ENCODE data around the gene SH3BP4.

The SH3BP4 gene

GRCh38 chr2:234970099-234970440, 18.3 kb downstream of the SH3BP4 start:
- Mint-ChIP-seq H3K4me1 (peaks cover 6% of the 10 kb centered on the region), H3K27ac (no peak overlapping the region), H3K36me3 (no peaks in the 10 kb centered on the region), H3K4me3 (no peak overlapping the region), H3K9me3 (no peaks in the 10 kb centered on the region)
- DNase-seq (ENCODE audit: low spot score in 2 of 2) = no peak
- ATAC-seq = no peak

- Mint-ChIP-seq H3K9me3 (no peaks in the 10 kb centered on the region), H3K36me3 (no peaks in the 10 kb centered on the region), H3K4me3 (no peak overlapping the region), H3K4me1 (peaks cover 6% of the 10 kb centered on the region), H3K27ac (no peak overlapping the region)
- DNase-seq (ENCODE audit: low spot score in 2 of 2) = no peak
- no peak for ATAC-seq
Observed at GRCh38 chr2:234970477-234970882, 18.7 kb downstream of the SH3BP4 start.

- ATAC-seq = no peak
- H3K4me3 Mint-ChIP-seq = no peak overlapping the region
- H3K4me1 Mint-ChIP-seq = peaks cover 6% of the 10 kb centered on the region
- no peak for DNase-seq (ENCODE audit: low spot score in 2 of 2)
- no peaks in the 10 kb centered on the region for H3K36me3 Mint-ChIP-seq
- no peaks in the 10 kb centered on the region for H3K9me3 Mint-ChIP-seq
- no peak overlapping the region for H3K27ac Mint-ChIP-seq
Observed at GRCh38 chr2:234971496-234971895, 19.7 kb downstream of the SH3BP4 start.

DNA sequence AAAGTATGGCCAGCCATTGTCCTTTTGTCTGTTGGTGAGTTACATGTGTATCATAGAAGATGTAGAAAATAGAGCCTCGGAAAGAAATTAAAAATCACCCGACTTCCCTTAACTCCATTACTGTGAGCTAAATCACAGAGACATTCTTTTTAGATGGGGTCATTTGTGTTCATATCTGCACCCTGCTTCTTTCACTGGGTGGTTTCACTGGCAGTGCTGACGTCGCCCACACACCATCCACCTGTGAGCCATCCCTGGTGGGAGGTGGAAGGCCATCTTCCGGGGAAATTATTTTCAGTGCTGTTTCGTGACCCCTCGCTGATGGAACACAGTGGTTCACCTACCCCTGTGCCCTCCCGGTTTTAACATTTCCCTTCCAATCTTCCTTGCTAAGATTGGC, 21.2 kb downstream of the SH3BP4 start:
- H3K4me3 Mint-ChIP-seq = no peak overlapping the region
- H3K9me3 Mint-ChIP-seq = no peaks in the 10 kb centered on the region
- peaks cover 6% of the 10 kb centered on the region for H3K4me1 Mint-ChIP-seq
- DNase-seq (ENCODE audit: low spot score in 2 of 2) (no peak), ATAC-seq (no peak)
- no peaks in the 10 kb centered on the region for H3K36me3 Mint-ChIP-seq
- H3K27ac Mint-ChIP-seq = no peak overlapping the region

DNA sequence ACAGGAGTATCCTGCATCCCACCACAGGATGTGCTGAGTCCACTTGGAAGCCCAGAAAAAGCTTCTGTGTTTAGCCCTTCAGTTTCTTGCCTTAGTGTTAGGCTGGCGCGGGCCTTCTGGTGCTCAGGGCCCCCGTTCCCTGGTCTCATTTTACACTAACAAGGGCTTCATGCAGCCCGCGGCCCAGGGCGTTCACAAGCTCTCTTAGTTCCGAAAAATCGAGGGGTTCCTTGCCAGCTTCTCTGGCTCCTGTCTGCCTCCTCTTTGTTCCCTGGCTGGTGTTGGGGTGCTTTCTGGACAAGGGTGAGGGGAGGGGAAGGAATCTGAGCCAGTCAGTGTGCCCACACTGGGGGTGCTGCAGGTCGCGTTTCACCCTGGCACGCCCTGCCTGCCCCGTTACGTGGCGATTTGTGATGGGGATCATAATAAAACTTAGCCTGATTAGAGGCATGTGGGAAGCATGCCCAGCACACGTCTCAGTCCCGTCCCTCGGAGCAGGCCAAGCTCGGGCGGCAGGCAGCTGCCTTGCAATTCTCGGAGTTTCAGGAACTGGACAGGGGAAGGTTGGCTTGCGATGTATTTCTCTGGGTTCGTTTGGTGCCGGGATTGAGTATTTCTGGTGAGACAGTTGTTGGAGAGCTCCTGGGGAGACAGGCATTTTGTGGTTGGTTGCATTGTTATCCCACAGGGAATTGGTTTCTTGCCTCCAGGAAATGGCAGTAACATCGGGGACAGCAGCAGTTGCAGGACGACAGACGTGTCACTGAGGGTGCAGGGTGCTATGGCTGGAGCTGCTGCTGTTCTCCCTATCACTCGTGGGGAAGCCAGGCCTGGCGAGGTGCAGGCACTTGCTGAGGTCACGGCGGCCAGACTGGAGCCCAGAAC, 22.9 kb downstream of the SH3BP4 start:
- Mint-ChIP-seq H3K27ac (no peak overlapping the region), H3K4me1 (peaks cover 4% of the 10 kb centered on the region)

DNA sequence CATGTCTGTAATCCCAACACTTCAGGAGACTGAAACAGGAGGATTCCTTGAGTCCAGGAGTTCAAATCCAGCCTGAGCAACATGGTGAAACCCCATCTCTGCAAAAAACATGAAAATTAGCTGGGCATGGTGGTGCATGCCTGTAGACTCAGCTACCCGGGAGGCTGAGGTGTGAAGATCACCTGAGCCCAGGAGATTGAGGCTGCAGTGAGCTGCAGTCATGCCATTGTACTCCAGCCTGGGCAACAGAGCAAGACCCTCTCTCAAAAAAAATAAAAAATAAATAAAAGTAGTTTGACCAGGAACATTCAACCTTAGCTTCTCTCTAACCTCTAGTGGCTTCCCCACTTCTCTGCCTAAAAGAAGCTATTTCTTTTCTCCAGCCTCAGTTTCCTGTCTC, 23.8 kb downstream of the SH3BP4 start:
- no peak overlapping the region for H3K27ac Mint-ChIP-seq
- H3K9me3 Mint-ChIP-seq = no peaks in the 10 kb centered on the region
- H3K4me1 Mint-ChIP-seq = no peaks in the 10 kb centered on the region
- no peak for ATAC-seq
- H3K36me3 Mint-ChIP-seq = no peaks in the 10 kb centered on the region
- DNase-seq (ENCODE audit: low spot score in 2 of 2) = no peak
- H3K4me3 Mint-ChIP-seq = no peak overlapping the region

More for the DNA sequence above, 22.9 kb downstream of the SH3BP4 start:
- H3K9me3 Mint-ChIP-seq = no peaks in the 10 kb centered on the region
- H3K36me3 Mint-ChIP-seq = no peaks in the 10 kb centered on the region
- H3K4me3 Mint-ChIP-seq = no peak overlapping the region
- ATAC-seq (no peak), DNase-seq (ENCODE audit: low spot score in 2 of 2) (no peak)

GRCh38 chr2:234976479-234977227, 24.8 kb downstream of the SH3BP4 start:
- no peaks in the 10 kb centered on the region for H3K36me3 Mint-ChIP-seq
- no peaks in the 10 kb centered on the region for H3K4me1 Mint-ChIP-seq

GRCh38 chr2:234977228-234977679, 25.4 kb downstream of the SH3BP4 start:
- Mint-ChIP-seq H3K36me3 (no peaks in the 10 kb centered on the region), H3K4me1 (no peaks in the 10 kb centered on the region), H3K27ac (no peak overlapping the region), H3K4me3 (no peak overlapping the region), H3K9me3 (no peaks in the 10 kb centered on the region)
- DNase-seq (ENCODE audit: low spot score in 2 of 2) (no peak), ATAC-seq (no peak)

More at GRCh38 chr2:234976479-234977227, 24.8 kb downstream of the SH3BP4 start:
- Mint-ChIP-seq H3K9me3 (no peaks in the 10 kb centered on the region), H3K27ac (no peak overlapping the region), H3K4me3 (no peak overlapping the region)
- ATAC-seq = no peak
- no peak for DNase-seq (ENCODE audit: low spot score in 2 of 2)

DNA sequence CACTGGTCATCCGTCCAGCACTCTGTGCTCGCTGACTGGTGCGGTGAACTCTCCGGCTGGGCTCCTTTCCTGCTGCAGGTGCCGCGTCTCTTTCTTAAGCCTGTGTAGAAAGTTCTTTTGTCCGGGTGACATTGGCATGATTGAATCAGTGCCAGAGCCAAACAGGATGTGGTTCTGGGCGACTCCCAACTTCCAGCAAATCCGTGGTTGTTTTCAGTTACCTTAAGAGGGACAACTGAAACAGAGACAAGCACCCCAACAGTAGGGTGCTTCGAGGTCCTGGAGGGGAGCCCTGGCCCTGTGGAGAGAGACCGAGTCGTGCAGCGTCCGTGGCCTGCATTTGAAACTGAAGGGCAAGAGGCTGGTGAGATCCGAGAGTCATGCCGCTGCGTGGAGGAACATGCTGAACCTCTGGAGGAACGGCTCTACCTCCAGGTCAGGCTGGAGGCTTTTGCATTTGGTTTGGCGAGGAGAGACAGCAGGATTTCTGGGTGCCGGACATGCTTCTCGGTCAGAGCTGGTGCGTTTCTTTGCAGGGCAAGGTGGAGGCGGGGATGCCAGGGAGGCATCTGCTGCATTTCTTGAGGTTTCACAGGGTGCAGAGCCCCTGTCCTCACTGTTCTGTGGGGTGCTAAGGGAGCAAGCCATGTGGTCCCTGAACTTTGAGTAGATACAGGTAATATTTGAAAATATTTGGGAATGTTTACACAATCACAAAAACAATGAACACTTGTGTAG, 26.8 kb downstream of the SH3BP4 start:
- H3K27ac Mint-ChIP-seq = no peak overlapping the region
- H3K4me3 Mint-ChIP-seq = no peak overlapping the region
- H3K4me1 Mint-ChIP-seq = no peaks in the 10 kb centered on the region
- no peaks in the 10 kb centered on the region for H3K9me3 Mint-ChIP-seq
- ATAC-seq (no peak), DNase-seq (ENCODE audit: low spot score in 2 of 2) (no peak)
- no peaks in the 10 kb centered on the region for H3K36me3 Mint-ChIP-seq

- Mint-ChIP-seq H3K4me3 (no peak overlapping the region), H3K9me3 (no peaks in the 10 kb centered on the region), H3K27ac (no peak overlapping the region), H3K36me3 (no peaks in the 10 kb centered on the region), H3K4me1 (no peaks in the 10 kb centered on the region)
- no peak for DNase-seq (ENCODE audit: low spot score in 2 of 2)
- no peak for ATAC-seq
Observed at GRCh38 chr2:234979204-234980167, 27.7 kb downstream of the SH3BP4 start.

DNA sequence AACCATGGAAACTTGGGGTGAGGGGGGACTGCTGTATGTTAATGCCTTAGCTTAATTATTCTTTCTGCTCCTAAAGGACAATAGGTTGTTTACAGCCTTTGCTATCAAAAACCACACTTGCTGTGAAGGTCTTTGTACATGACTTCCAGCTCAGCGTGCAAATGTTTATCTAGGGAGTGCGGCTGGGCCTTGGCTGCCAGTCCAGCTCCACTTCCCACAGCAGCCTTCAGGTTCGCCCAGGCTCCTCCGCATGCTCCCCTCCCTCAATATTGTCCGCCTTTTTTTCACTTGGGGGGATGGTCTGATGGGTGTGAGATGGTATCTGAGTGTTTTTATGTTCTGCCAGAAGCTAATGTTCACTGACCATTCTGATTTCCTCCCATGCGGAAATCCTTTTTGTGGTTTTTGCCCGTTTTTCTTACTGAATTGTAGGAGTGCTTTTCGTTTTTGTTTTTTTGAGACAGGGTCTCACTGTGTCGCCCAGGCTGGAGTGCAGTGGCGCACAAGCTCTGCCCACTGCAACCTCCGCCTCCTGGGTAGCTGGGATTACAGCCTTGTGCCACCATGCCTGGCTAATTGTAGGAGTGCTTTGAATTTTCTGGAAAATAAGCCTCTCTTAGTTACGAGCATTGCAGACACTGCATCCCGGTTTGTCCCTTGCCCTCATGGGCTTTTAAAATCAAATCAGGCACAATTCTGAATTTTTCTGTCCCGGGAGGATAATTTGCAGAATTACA, 28.8 kb downstream of the SH3BP4 start:
- DNase-seq (ENCODE audit: low spot score in 2 of 2) (no peak), ATAC-seq (no peak)
- H3K4me3 Mint-ChIP-seq = no peak overlapping the region
- no peaks in the 10 kb centered on the region for H3K9me3 Mint-ChIP-seq
- H3K36me3 Mint-ChIP-seq = no peaks in the 10 kb centered on the region
- H3K27ac Mint-ChIP-seq = no peak overlapping the region
- H3K4me1 Mint-ChIP-seq = no peaks in the 10 kb centered on the region

- Mint-ChIP-seq H3K4me3 (no peak overlapping the region), H3K9me3 (no peaks in the 10 kb centered on the region), H3K36me3 (no peaks in the 10 kb centered on the region), H3K4me1 (no peaks in the 10 kb centered on the region), H3K27ac (no peak overlapping the region)
- no peak for ATAC-seq
- DNase-seq (ENCODE audit: low spot score in 2 of 2) = no peak
Observed at GRCh38 chr2:234981197-234982095, 29.6 kb downstream of the SH3BP4 start.

DNA sequence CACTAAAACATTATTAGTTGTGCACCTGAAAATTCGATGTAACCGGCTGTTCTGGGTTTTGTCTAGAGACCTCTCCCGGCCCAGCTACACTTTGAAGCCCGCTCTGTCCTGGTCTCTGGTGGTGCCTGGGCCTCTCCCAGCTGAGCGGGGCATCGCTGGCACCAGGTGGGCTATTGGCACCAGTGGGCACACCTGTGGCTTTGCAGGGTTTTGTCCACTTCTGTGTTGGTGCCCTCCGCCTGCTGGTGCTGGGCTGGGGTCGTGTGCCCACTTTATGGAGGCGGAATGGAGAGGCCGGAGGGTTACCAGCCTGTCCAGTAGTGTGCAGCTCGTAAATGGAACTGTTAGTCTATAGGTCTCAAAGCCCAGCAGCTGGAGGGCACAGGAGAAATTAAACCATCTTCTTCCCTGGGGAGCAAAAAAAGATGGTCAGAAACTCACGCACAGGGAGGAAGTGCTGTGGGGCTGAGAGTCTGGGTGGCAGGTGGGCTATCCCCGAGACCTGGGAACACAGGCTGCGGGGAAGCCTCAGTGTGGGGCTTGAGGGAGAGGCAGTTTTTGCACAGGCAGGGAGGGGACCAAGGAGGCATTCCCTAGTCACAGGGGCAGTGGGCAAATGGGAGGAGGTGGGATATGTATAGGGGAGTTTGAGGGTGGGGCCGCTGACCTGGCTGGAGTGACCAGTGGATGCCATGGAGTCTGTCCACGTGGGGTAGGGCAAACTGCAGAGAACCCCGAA, 30.4 kb downstream of the SH3BP4 start:
- H3K9me3 Mint-ChIP-seq = no peaks in the 10 kb centered on the region
- H3K4me3 Mint-ChIP-seq = no peak overlapping the region
- no peak overlapping the region for H3K27ac Mint-ChIP-seq
- no peak for DNase-seq (ENCODE audit: low spot score in 2 of 2)
- ATAC-seq = no peak
- H3K4me1 Mint-ChIP-seq = no peaks in the 10 kb centered on the region
- no peaks in the 10 kb centered on the region for H3K36me3 Mint-ChIP-seq
